IPS-15b (cell line): ENCODE measurements around the gene DDRGK1.
"Not testable (repeated sequence)": the region's sequence is repeated elsewhere in the genome, so short reads cannot be mapped to it uniquely, and the experiment has no call there.

Experiments used
- H3K27me3 ChIP-seq: one replicate; pipeline ENCODE4 v1.6.1; 2013; ENCODE audit warnings: low read length; ENCODE audit not compliant: control insufficient read depth, insufficient read depth
- H3K36me3 ChIP-seq: one replicate; pipeline ENCODE4 v1.6.1; 2013; ENCODE audit warnings: low read length; ENCODE audit not compliant: control insufficient read depth, insufficient read depth
- H3K4me1 ChIP-seq: one replicate; pipeline ENCODE4 v1.6.1; 2013; ENCODE audit warnings: mild to moderate bottlenecking, low read length; ENCODE audit not compliant: control insufficient read depth, insufficient read depth
- H3K4me3 ChIP-seq: one replicate; pipeline ENCODE4 v1.5.1; 2013; ENCODE audit warnings: low read depth, low read length
- H3K9ac ChIP-seq: one replicate; pipeline ENCODE4 v1.6.1; 2013; ENCODE audit warnings: low read depth, mild to moderate bottlenecking, low read length
- H3K9me3 ChIP-seq: one replicate; pipeline ENCODE4 v1.6.1; 2013; ENCODE audit warnings: mild to moderate bottlenecking, low read length; ENCODE audit not compliant: control insufficient read depth, insufficient read depth

Gene DDRGK1

DNA sequence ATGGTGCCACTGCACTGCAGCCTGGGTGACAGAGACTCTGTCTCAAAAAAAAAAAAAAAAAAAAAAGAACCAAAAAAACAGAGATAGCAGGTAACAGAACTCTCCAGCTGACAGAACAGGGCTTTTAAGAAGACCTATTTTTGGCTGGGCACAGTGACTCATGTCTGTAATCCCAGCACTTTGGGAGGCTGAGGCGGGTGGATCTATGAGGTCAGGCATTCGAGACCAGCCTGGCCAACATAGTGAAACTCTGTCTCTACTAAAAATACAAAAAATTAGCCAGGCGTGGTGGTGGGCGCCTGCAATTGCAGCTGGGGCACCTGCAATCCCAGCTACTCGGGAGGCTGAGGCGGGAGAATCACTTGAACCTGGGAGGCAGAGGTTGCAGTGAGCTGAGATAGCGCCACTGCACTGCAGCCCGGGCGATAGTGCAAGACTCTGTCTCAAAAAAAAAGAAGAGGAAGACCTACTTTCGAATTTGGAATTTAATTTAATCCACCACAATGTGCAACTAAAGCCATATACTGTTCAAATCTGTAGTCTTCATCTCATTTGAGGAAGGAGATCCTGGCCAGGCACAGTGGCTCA lies 52.3 kb downstream of the DDRGK1 start:
- peaks cover 14% of the 10 kb centered on the region for H3K36me3 ChIP-seq
- H3K4me3 ChIP-seq: not testable (repeated sequence)

DNA sequence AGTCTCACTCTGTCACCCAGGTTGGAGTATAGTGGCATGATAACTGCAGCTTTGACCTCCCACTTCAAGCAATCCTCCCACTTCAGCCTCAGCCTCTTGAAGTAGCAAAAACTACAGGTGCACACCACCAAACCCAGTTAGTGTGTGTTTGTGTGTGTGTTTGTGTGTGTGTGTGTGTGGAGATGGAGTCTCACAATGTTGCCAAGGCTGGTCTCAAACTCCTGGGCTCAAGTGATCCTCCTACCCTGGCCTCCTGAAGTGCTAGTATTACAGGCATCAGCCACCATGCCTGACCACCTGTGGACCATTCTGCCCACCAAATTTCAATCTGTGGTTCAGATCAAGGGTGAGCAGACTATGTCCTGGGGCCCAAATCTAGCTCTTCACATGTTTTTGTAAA lies 53.6 kb downstream of the DDRGK1 start:
- Histone ChIP-seq H3K4me1 (no peaks in the 10 kb centered on the region), H3K27me3 (no peaks in the 10 kb centered on the region), H3K9me3 (no peaks in the 10 kb centered on the region), H3K9ac (no peak overlapping the region), H3K36me3 (peaks cover 14% of the 10 kb centered on the region), H3K4me3 (no peak overlapping the region)

More for the DNA sequence above, 52.3 kb downstream of the DDRGK1 start:
- H3K9me3 ChIP-seq, H3K9ac ChIP-seq, H3K27me3 ChIP-seq, H3K4me1 ChIP-seq: not testable (repeated sequence)

DNA sequence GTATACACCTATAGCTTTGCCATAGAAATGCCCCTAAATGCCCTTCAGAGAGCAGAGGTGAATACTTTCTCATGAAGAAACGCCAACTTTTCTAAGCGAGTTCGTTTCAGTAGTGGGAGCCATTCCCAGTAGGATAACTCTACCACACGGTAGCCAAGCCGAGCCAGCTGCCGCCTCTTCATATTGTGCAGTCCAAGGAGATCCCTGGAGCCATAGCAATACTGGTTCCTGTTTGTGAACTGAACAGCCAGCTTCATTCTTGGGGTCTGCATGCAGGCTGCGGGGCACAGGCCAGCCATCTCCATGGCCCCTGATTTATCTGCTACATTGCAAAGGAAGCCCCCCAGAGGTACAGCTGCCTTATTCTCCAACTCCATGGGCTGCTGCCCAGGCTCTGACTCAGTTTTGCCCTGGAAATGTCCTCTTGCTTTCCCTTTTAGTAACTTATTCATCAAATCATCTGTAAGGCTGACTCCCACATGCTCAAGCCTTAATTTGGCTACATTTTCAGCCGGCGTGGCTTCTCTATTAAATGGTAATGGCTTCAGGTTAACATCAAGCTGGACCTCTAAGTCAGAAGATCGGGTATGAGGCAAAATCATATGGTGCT lies 57.6 kb downstream of the DDRGK1 start:
- Histone ChIP-seq H3K27me3 (no peaks in the 10 kb centered on the region), H3K9me3 (no peaks in the 10 kb centered on the region), H3K36me3 (peaks cover 14% of the 10 kb centered on the region), H3K4me1 (no peaks in the 10 kb centered on the region), H3K4me3 (no peak overlapping the region), H3K9ac (no peak overlapping the region)

DNA sequence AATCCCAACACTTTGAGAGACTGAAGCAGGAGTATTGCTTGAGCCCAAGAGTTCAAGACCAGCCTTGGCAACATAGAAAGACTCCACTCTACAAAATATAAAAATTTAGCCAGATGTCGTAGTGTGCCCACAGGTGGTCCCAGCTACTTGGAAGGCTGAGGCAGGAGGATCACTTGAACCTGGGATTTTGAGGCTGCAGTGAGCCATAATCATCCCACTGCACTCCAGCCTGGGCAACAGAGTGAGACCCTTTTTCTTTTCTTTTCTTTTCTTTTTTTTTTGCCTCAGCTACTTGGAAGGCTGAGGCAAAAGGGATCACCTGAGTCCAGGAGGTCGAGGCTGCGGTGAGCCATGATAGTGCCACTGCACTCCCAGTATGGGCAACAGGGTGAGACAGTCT lies 62.7 kb downstream of the DDRGK1 start:
- no peaks in the 10 kb centered on the region for H3K4me1 ChIP-seq
- H3K36me3 ChIP-seq: no peaks in the 10 kb centered on the region
- H3K27me3 ChIP-seq: no peaks in the 10 kb centered on the region
- H3K9ac ChIP-seq: no peak overlapping the region
- H3K9me3 ChIP-seq: no peaks in the 10 kb centered on the region
- no peak overlapping the region for H3K4me3 ChIP-seq
